Measurements from ENCODE around the gene GGN.
"Not testable (repeated sequence)": the region's sequence is repeated elsewhere in the genome, so short reads cannot be mapped to it uniquely, and the experiment has no call there.

GGN gene

DNA sequence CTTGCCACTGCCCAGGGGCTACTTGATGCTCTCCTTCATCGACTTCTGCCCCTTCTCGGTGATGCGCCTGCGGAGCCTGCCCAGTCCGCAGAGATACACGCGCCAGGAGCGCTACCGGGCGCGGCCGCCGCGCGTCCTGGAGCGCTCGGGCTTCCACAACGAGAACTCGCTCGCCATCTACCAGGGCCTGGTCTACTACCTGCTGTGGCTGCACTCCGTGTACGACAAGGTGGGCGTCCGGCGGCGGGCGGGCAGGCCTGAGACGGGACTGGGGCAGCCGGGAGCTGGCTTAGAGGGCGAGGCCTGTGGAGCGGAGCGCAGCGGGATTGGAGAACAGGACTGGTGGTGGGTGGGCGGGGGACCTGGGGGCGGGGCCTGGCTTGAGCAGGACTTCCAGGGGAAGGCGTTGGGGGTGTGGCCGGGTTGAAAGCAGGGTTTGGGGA, 26.2 kb downstream of the GGN start:
- peak; percentile 82 to 93 (median 88) for DNase-seq

GRCh38 chr19:38360839-38361631, 26.8 kb downstream of the GGN start:
- DNase-seq: no peak

DNA sequence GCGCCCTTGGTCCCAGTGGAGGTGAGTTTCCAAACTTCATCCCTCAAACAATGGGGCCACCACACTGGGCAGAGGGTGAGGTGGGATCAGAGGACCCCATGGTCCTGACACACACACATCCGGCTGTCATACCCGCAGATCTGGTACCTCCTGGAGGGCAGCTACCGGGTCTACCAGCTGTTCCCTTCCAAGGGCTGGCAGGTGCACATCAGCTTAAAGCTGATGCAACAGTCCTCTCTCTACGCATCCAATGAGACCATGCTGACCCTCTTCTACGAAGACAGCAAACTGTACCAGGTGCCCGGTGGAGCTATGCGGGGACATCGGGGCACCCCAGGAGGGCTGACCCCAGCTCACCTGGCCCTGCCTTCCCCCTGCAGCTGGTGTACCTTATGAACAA, 27.5 kb downstream of the GGN start:
- no peak for DNase-seq

DNA sequence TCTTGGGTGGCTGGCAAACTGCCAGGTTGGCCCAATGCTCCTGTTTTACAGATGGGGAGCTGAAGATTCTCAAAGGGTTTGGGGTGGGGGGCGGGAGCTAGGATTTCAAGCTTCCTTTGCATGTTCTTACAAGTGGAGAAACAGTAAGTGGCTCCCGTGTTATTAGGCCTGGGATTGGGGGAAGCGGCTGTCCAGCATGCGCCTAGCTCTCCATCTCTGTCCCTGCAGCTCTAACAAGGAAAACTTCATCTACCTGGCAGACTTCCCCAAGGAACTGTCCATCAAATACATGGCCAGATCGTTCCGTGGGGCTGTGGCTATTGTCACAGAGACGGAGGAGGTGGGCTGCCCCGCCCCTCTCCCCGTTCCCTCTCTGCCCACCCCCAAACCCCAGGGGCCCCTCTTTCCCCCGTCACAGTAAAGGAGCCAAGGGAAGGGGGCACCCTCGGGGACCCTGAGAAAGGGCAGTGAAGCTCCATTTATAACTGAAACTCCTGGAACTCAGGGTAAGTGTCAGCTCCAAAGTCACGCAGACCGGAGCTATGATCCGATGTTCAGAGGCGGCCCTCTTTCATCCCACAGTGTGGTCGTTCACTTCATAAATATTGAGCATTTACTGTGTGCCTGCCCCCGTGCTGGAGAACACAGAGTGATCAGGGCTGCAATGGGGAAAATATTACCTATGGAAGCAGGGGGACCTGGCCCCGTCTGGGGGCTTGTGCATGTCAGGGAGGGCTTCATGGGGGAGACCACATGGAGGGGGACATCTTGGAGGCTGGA, 28.4 kb downstream of the GGN start:
- DNase-seq: no peak

DNA sequence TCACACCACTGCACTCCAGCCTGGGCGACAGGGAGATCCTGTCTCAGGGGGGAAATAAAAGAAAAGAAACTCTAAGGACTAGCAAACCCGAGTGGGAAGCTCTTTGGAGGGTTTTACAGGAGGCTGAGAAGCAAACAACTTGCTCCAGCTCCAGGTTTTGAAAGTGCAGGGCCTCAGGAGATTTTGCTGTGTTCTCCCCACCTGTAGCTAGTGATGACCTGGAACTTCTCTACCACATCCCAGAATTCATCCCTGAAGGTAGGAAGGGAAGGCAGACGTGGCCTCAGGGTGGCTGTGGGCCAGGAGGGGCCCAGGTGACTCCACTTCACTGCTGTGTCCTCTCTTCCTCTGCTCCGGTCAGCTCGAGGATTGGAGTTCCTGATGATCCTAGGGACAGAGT, 29.8 kb downstream of the GGN start:
- no peak for DNase-seq

DNA sequence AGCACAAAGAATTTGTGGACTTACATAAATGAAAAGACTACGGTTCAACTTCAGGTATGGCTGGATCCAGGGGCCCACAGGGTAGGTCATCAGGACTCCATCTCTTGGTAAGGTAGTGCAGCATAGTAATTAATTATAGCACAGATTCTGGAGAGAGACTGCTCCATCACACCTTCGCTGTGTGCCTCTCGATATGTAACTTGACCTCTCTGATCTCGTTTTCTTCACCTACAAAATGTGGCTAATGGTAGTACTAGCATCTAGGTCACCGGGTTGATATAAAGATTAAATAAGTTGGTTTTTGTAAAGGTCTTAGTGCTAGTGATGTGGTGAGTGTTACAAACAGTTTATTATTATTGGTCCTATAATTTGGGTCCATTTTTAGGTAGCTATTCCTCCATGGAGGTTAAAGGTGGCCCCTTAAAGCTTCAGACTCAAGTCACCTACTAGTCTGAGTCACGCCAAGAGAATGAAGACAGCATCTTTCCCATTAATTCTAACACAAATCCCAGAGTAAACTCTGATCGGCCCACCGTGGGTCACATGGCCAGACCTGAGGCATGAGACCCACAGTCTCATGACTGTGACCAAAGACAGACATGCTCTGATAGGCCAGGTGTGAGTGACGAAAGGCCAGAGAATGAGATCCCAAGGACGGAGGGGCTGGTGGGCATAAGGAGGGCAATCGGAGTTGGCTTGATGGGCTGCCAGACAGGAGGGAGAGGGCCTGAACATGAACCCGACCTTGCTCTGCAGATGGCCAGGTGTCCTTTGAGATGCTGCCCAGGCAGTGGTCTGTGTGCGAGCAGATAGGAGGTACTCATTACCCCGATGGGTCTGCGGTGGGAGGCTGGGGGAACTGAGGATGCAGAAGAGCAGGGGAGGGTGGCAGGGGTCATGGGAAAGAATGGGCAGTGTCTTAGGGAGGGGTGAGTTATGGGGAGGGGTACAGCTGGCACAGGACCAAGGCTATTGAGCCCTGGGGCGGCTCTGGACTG, 31.8 kb downstream of the GGN start:
- DNase-seq: no peak

DNA sequence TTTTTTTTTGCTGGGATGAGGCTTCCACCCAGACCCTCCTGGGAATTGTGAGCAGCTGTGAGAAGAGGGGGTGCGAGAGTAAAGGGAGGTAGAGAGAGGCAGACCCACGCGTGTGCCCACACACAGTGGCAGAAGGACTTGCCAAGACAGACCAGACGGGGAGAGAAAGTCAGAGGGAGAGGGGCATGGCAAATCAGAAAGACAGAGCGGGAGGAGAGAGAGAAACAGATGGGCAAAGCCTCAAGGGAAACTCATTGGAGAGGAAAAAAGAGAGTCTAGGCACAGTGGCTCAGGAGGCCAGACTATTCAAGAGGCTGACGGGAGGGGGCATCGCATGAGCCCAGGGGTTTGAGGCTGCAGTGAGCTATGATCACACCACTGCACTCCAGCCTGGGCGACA, 35.2 kb downstream of the GGN start:
- DNase-seq: no peak

- DNase-seq: no peak
Measured at GRCh38 chr19:38351865-38352395, 35.9 kb downstream of the GGN start.

DNA sequence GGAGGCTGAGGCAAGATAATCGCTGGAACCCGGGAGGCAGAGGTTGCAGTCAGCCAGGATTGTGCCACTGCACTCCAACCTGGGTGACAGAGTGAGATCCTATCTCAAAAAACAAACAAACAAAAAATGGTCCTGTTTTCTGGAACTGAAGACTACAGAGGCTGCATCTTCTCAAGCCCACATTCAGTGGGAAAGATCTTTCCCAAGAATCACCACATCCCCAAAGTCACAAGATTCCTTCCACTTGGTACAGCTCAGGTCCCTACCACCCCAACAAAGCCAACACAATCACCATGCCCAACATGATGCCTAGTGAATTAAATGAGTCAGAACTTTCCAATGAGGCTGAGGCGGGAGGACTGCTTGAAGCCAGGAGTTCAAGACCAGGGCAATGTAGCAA, 37.0 kb downstream of the GGN start:
- no peak for DNase-seq

- no peak for DNase-seq
Measured at GRCh38 chr19:38346837-38347236, 41.0 kb downstream of the GGN start.

GRCh38 chr19:38340927-38341326, 46.9 kb downstream of the GGN start:
- no peak for DNase-seq

DNA sequence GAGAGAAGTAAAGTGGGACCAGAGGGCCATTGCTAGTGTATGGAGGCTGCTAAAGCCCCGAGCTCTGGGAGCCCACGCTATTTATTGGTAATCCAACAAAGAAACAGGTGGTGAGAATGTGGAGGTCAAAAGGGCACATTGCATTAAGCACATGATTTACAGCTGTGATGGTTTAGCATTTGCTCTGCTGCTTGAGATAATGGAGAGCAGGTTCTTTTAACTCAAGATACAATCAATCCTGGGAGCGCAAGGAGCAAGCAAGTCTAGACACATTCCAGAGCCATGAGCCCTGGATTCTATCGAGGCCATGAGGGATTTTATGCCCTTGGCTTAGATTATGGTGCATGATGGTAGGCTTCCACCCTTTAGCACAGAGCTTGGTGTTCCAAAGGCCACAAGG, 48.8 kb downstream of the GGN start:
- DNase-seq: not testable (repeated sequence)

GRCh38 chr19:38337360-38337653, 50.5 kb downstream of the GGN start:
- DNase-seq: no peak

DNA sequence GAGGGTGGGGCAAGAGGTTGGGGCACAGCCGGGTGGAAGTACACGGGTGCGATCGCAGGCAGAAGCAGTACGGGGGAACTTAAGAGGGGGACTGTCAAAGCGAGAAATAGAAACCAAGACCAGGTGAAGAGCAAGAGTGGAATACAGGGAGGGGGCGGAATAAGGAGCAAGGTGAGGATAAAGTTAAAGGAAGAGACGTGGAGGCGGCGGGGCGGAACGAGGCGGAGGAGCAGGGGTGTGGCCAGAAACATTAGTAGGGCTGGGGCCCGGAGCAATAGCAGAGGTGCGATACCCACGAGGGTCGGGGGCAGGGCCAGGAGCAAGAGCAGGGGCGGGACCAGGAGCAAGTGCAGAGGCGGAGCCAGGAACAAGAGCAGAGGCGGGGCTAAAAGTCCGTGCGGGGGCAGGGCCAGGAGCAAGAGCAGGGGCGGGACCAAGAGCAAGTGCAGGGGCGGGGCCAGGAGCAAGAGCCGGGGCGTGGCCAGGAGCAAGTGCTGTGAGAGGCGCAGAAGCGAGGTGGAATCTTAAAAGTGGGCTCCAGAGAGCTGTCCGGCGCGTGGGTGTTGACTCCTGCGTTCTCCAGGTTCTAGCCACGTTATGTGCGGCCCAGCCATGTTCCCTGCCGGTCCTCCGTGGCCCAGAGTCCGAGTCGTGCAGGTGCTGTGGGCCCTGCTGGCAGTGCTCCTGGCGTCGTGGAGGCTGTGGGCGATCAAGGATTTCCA, 51.0 kb downstream of the GGN start:
- DNase-seq: peak; percentile 98 to 100 (median 100)

GRCh38 chr19:38335949-38336637, 51.7 kb downstream of the GGN start:
- DNase-seq: peak; percentile 98 to 99 (median 98)
